ENCODE measurements around the gene STAM. TPM values are rescaled to one million over a fixed set of nuclear protein-coding genes. Genes with fewer than 3 reads are reported as not detected.

Gene STAM
- total RNA-seq, 1 donor from 2014 or later = 20.4 TPM

- H3K9me3 ChIP-seq (ENCODE audit: control insufficient read depth in 3 of 3, low read length in 3 of 3) = no peaks in the 10 kb centered on the region
- no peaks in the 10 kb centered on the region for H3K36me3 ChIP-seq (ENCODE audit: control insufficient read depth in 3 of 3, insufficient read depth in 3 of 3, low read length in 3 of 3)
- peak overlapping the region; percentile 16 for H3K27ac ChIP-seq (ENCODE audit: low read depth, low read length)
- H3K4me1 ChIP-seq (ENCODE audit: control insufficient read depth in 3 of 3, insufficient read depth in 3 of 3, low read length in 3 of 3) = peaks cover 22 to 32% (median 28%) of the 10 kb centered on the region in 3 donors
- H3K27me3 ChIP-seq (ENCODE audit: control insufficient read depth in 3 of 3, insufficient read depth in 3 of 3, low read length in 3 of 3) = no peaks in the 10 kb centered on the region
- no peak overlapping the region for H3K4me3 ChIP-seq (ENCODE audit: low read length in 3 of 3)
- H3K9ac ChIP-seq (ENCODE audit: low read depth in 1 of 3, low read length in 3 of 3) = peak overlapping the region in 1 of 3 donors; percentile 15
Measured at GRCh38 chr10:17671307-17671706, 27.4 kb downstream of the STAM start.

GRCh38 chr10:17673471-17674061 lies 29.6 kb downstream of the STAM start:
- H3K9me3 ChIP-seq (ENCODE audit: control insufficient read depth in 3 of 3, low read length in 3 of 3) = no peaks in the 10 kb centered on the region
- peaks cover 21 to 31% (median 22%) of the 10 kb centered on the region in 3 donors for H3K4me1 ChIP-seq (ENCODE audit: control insufficient read depth in 3 of 3, insufficient read depth in 3 of 3, low read length in 3 of 3)
- H3K36me3 ChIP-seq (ENCODE audit: control insufficient read depth in 3 of 3, insufficient read depth in 3 of 3, low read length in 3 of 3) = no peaks in the 10 kb centered on the region
- H3K9ac ChIP-seq (ENCODE audit: low read depth in 1 of 3, low read length in 3 of 3) = no peak overlapping the region
- no peaks in the 10 kb centered on the region for H3K27me3 ChIP-seq (ENCODE audit: control insufficient read depth in 3 of 3, insufficient read depth in 3 of 3, low read length in 3 of 3)
- H3K4me3 ChIP-seq (ENCODE audit: low read length in 3 of 3) = no peak overlapping the region
- peak overlapping the region; percentile 26 for H3K27ac ChIP-seq (ENCODE audit: low read depth, low read length)

- Histone ChIP-seq H3K9me3 (ENCODE audit: control insufficient read depth in 3 of 3, low read length in 3 of 3) (no peaks in the 10 kb centered on the region), H3K4me1 (ENCODE audit: control insufficient read depth in 3 of 3, insufficient read depth in 3 of 3, low read length in 3 of 3) (peaks cover 21 to 28% (median 22%) of the 10 kb centered on the region in 3 donors), H3K36me3 (ENCODE audit: control insufficient read depth in 3 of 3, insufficient read depth in 3 of 3, low read length in 3 of 3) (no peaks in the 10 kb centered on the region), H3K4me3 (ENCODE audit: low read length in 3 of 3) (no peak overlapping the region), H3K27ac (ENCODE audit: low read depth, low read length) (peak overlapping the region; percentile 57), H3K9ac (ENCODE audit: low read depth in 1 of 3, low read length in 3 of 3) (no peak overlapping the region), H3K27me3 (ENCODE audit: control insufficient read depth in 3 of 3, insufficient read depth in 3 of 3, low read length in 3 of 3) (no peaks in the 10 kb centered on the region)
Measured at GRCh38 chr10:17674566-17674965, 30.6 kb downstream of the STAM start.

GRCh38 chr10:17675638-17676037 lies 31.7 kb downstream of the STAM start:
- Histone ChIP-seq H3K27me3 (ENCODE audit: control insufficient read depth in 3 of 3, insufficient read depth in 3 of 3, low read length in 3 of 3) (no peaks in the 10 kb centered on the region), H3K4me3 (ENCODE audit: low read length in 3 of 3) (no peak overlapping the region), H3K4me1 (ENCODE audit: control insufficient read depth in 3 of 3, insufficient read depth in 3 of 3, low read length in 3 of 3) (peaks cover 21 to 28% (median 22%) of the 10 kb centered on the region in 3 donors), H3K27ac (ENCODE audit: low read depth, low read length) (peak overlapping the region; percentile 45), H3K9me3 (ENCODE audit: control insufficient read depth in 3 of 3, low read length in 3 of 3) (no peaks in the 10 kb centered on the region), H3K36me3 (ENCODE audit: control insufficient read depth in 3 of 3, insufficient read depth in 3 of 3, low read length in 3 of 3) (no peaks in the 10 kb centered on the region), H3K9ac (ENCODE audit: low read depth in 1 of 3, low read length in 3 of 3) (no peak overlapping the region)

DNA sequence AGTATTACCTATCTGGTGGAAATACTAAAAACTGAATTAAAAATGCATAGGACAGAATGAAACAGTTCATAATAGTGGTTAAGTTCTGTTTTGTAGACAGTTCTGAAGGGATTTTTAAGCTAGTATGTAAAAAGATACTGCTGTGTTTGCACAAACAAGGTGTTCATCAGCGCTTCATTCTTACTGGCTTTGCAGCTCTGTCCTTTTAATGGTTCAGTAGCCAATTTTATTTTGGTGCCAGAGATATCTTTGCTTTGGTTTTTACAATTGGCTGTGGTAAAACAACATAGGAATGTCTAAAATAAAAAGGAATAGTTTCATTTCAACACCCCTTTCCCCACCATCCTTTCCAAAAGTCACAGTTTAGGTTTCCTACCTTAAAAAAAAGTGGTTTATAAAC lies 33.0 kb downstream of the STAM start:
- Histone ChIP-seq H3K27ac (ENCODE audit: low read depth, low read length) (no peak overlapping the region), H3K4me1 (ENCODE audit: control insufficient read depth in 3 of 3, insufficient read depth in 3 of 3, low read length in 3 of 3) (peaks cover 16 to 25% (median 18%) of the 10 kb centered on the region in 3 donors), H3K9ac (ENCODE audit: low read depth in 1 of 3, low read length in 3 of 3) (no peak overlapping the region), H3K27me3 (ENCODE audit: control insufficient read depth in 3 of 3, insufficient read depth in 3 of 3, low read length in 3 of 3) (no peaks in the 10 kb centered on the region), H3K36me3 (ENCODE audit: control insufficient read depth in 3 of 3, insufficient read depth in 3 of 3, low read length in 3 of 3) (no peaks in the 10 kb centered on the region), H3K9me3 (ENCODE audit: control insufficient read depth in 3 of 3, low read length in 3 of 3) (no peaks in the 10 kb centered on the region), H3K4me3 (ENCODE audit: low read length in 3 of 3) (no peak overlapping the region)

GRCh38 chr10:17682236-17682946 lies 38.4 kb downstream of the STAM start:
- no peak overlapping the region for H3K4me3 ChIP-seq (ENCODE audit: low read length in 3 of 3)
- H3K4me1 ChIP-seq (ENCODE audit: control insufficient read depth in 3 of 3, insufficient read depth in 3 of 3, low read length in 3 of 3) = peaks cover 3 to 11% (median 6%) of the 10 kb centered on the region in 3 donors
- no peak overlapping the region for H3K27ac ChIP-seq (ENCODE audit: low read depth, low read length)
- H3K9ac ChIP-seq (ENCODE audit: low read depth in 1 of 3, low read length in 3 of 3) = no peak overlapping the region
- H3K27me3 ChIP-seq (ENCODE audit: control insufficient read depth in 3 of 3, insufficient read depth in 3 of 3, low read length in 3 of 3) = no peaks in the 10 kb centered on the region
- H3K9me3 ChIP-seq (ENCODE audit: control insufficient read depth in 3 of 3, low read length in 3 of 3) = no peaks in the 10 kb centered on the region
- H3K36me3 ChIP-seq (ENCODE audit: control insufficient read depth in 3 of 3, insufficient read depth in 3 of 3, low read length in 3 of 3) = no peaks in the 10 kb centered on the region

DNA sequence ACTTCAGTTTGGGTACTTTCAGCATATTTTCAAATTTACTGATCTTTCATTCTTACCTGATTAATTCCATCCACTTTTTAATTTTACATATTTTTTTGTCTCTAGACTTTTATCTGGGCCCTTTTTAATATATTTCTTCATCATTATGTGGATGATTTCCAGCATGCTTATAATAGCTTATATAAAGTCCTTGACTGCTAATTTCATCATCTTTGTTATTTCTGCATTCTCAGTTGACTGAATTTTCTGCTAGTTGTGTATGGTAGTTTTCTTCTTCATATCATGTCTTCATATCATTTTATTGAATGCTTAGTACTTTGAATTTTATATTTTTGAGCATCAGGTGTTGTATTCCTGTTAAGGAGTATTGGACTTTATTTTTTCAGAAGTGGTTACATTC lies 39.6 kb downstream of the STAM start:
- Histone ChIP-seq H3K27me3 (ENCODE audit: control insufficient read depth in 3 of 3, insufficient read depth in 3 of 3, low read length in 3 of 3) (no peaks in the 10 kb centered on the region), H3K27ac (ENCODE audit: low read depth, low read length) (no peak overlapping the region), H3K4me1 (ENCODE audit: control insufficient read depth in 3 of 3, insufficient read depth in 3 of 3, low read length in 3 of 3) (peaks cover 3 to 11% (median 6%) of the 10 kb centered on the region in 3 donors), H3K9me3 (ENCODE audit: control insufficient read depth in 3 of 3, low read length in 3 of 3) (no peaks in the 10 kb centered on the region), H3K36me3 (ENCODE audit: control insufficient read depth in 3 of 3, insufficient read depth in 3 of 3, low read length in 3 of 3) (peaks cover 0 to under 1% (median 0%) of the 10 kb centered on the region in 3 donors), H3K9ac (ENCODE audit: low read depth in 1 of 3, low read length in 3 of 3) (no peak overlapping the region), H3K4me3 (ENCODE audit: low read length in 3 of 3) (no peak overlapping the region)

- H3K9ac ChIP-seq (ENCODE audit: low read depth in 1 of 3, low read length in 3 of 3) = no peak overlapping the region
- H3K27ac ChIP-seq (ENCODE audit: low read depth, low read length) = no peak overlapping the region
- H3K4me3 ChIP-seq (ENCODE audit: low read length in 3 of 3) = no peak overlapping the region
- peaks cover 0 to 7% (median 5%) of the 10 kb centered on the region in 3 donors for H3K36me3 ChIP-seq (ENCODE audit: control insufficient read depth in 3 of 3, insufficient read depth in 3 of 3, low read length in 3 of 3)
- H3K9me3 ChIP-seq (ENCODE audit: control insufficient read depth in 3 of 3, low read length in 3 of 3) = no peaks in the 10 kb centered on the region
- H3K4me1 ChIP-seq (ENCODE audit: control insufficient read depth in 3 of 3, insufficient read depth in 3 of 3, low read length in 3 of 3) = peaks cover 3 to 11% (median 6%) of the 10 kb centered on the region in 3 donors
- no peaks in the 10 kb centered on the region for H3K27me3 ChIP-seq (ENCODE audit: control insufficient read depth in 3 of 3, insufficient read depth in 3 of 3, low read length in 3 of 3)
Measured at GRCh38 chr10:17684537-17684936, 40.6 kb downstream of the STAM start.

DNA sequence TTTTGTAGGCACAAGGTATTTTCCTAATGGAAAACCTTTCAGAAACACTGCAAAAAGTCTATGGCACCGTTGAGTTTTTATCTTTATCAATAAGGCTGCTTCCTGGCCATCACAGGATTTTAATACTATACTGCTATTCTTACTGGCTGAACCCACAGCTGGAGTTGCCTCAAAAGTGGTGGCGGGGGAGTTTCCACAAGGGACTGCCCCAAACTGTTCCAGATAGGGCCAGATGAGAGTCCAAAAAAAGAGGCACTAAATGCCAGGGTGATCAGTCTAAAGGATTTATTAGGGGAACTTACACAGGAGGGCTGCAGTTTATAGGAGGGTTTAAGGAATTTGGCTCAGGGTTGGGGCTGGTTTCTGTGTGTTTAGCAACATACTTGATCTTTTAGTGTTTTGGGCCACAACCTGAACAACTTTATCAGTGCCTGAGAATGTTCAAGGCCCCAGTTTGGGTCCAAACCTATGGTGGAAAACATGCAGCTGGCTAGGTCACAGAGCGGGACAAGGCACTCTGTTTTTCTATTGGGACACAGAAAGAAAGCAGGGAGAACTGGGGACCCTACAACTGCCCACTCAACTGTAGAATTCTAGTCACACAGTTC lies 41.4 kb downstream of the STAM start:
- Histone ChIP-seq H3K27ac (ENCODE audit: low read depth, low read length) (no peak overlapping the region), H3K4me1 (ENCODE audit: control insufficient read depth in 3 of 3, insufficient read depth in 3 of 3, low read length in 3 of 3) (peaks cover 3 to 11% (median 6%) of the 10 kb centered on the region in 3 donors), H3K27me3 (ENCODE audit: control insufficient read depth in 3 of 3, insufficient read depth in 3 of 3, low read length in 3 of 3) (no peaks in the 10 kb centered on the region), H3K9ac (ENCODE audit: low read depth in 1 of 3, low read length in 3 of 3) (no peak overlapping the region), H3K4me3 (ENCODE audit: low read length in 3 of 3) (no peak overlapping the region), H3K9me3 (ENCODE audit: control insufficient read depth in 3 of 3, low read length in 3 of 3) (no peaks in the 10 kb centered on the region), H3K36me3 (ENCODE audit: control insufficient read depth in 3 of 3, insufficient read depth in 3 of 3, low read length in 3 of 3) (peaks cover 2 to 7% (median 5%) of the 10 kb centered on the region in 3 donors)
